Common myeloid progenitor, CD34-positive (primary cell): ENCODE measurements around the gene MAN2A1.
A peak's percentile ranks its signal among the peaks of the same experiment; 100 is the strongest.

ENCODE experiments used
- CTCF ChIA-PET: fragments of 350-600 bp; sonication (Branson Sonifier 250); formaldehyde crosslinking; loops from one replicate; lab custom pipeline; 2021; ENCODE audit warnings: antibody characterized with exemption; lab: Charles Lee
- POLR2A ChIA-PET: fragments of 350-600 bp; sonication (Branson Sonifier 250); formaldehyde crosslinking; loops from one replicate; lab custom pipeline; 2021; ENCODE audit warnings: antibody characterized with exemption; lab: Charles Lee
- DNase-seq, 3 donors: peaks; one replicate each; pipeline versions ENCODE4 v3.0.0 to v3.0.0-alpha.2; 2013
- H3K27ac ChIP-seq, 2 experiments: 1 replicate in 1 of 2; 2 replicates in 1 of 2; pipeline ENCODE4 v1.7.0; 2013; ENCODE audit warnings: inconsistent platforms in 2 of 2, low read length in 2 of 2, mild to moderate bottlenecking in 2 of 2, low read depth in 1 of 2, moderate library complexity in 1 of 2; ENCODE audit not compliant: severe bottlenecking in 2 of 2, insufficient read depth in 1 of 2, poor library complexity in 1 of 2
- H3K27me3 ChIP-seq, 5 experiments: replicated peaks in 2 of 5; 1 replicate in 3 of 5; 2 replicates in 2 of 5; pipeline versions ENCODE4 v1.6.1 to v1.7.0; 2013; ENCODE audit warnings: low read length in 4 of 5, mild to moderate bottlenecking in 2 of 5, moderate library complexity in 2 of 5, inconsistent platforms in 1 of 5; ENCODE audit not compliant: insufficient read depth in 5 of 5, control insufficient read depth in 4 of 5
- H3K36me3 ChIP-seq, 4 experiments: 1 replicate in 2 of 4; 2 replicates in 2 of 4; pipeline versions ENCODE4 v1.6.1 to v1.7.0; 2013; ENCODE audit warnings: low read length in 3 of 4, control low read depth in 1 of 4, mild to moderate bottlenecking in 1 of 4; ENCODE audit not compliant: control insufficient read depth in 4 of 4, insufficient read depth in 4 of 4
- H3K4me1 ChIP-seq, 4 experiments: 1 replicate in 3 of 4; 2 replicates in 1 of 4; pipeline versions ENCODE4 v1.6.1 to v1.7.1; 2013; ENCODE audit warnings: low read length in 3 of 4, mild to moderate bottlenecking in 3 of 4, control low read depth in 1 of 4, inconsistent platforms in 1 of 4, moderate library complexity in 1 of 4; ENCODE audit not compliant: control insufficient read depth in 4 of 4, insufficient read depth in 4 of 4; ENCODE audit errors: control extremely low read depth in 1 of 4
- H3K4me3 ChIP-seq, 7 experiments: 1 replicate in 4 of 7; 2 replicates in 3 of 7; pipeline versions ENCODE4 v1.5.1 to v1.7.0; 2013; ENCODE audit warnings: mild to moderate bottlenecking in 7 of 7, low read length in 6 of 7, moderate library complexity in 6 of 7, inconsistent platforms in 2 of 7, low read depth in 2 of 7, control low read depth in 1 of 7; ENCODE audit not compliant: insufficient read depth in 4 of 7, control insufficient read depth in 1 of 7; ENCODE audit errors: extremely low read depth in 1 of 7
- H3K9me3 ChIP-seq, 5 experiments: 1 replicate in 4 of 5; 2 replicates in 1 of 5; pipeline versions ENCODE4 v1.6.1 to v1.7.1; 2013; ENCODE audit warnings: low read length in 4 of 5, mild to moderate bottlenecking in 2 of 5, inconsistent platforms in 1 of 5, low read depth in 1 of 5, moderate library complexity in 1 of 5; ENCODE audit not compliant: control insufficient read depth in 4 of 5, insufficient read depth in 2 of 5; ENCODE audit errors: control extremely low read depth in 1 of 5
- WGBS: methylation state at CpG from one replicate; pipeline ENCODE4 v1.1.5; 2013; ENCODE audit not compliant: insufficient coverage; 5-methylcytosine and 5-hydroxymethylcytosine counted together

Gene MAN2A1

GRCh38 chr5:109876941-109877669 is 187.4 kb downstream of the MAN2A1 start:
- POLR2A ChIA-PET: no interaction called here
- H3K9me3 ChIP-seq: no peaks in the 10 kb centered on the region
- CTCF ChIA-PET: interaction anchor here (1.4 kb wide), 1 partner anchor 12 kb away, joined by 3 read pairs; no protein-coding TSS in a partner anchor
- H3K27ac ChIP-seq: no peak overlapping the region
- no peak for DNase-seq
- H3K36me3 ChIP-seq: no peaks in the 10 kb centered on the region
- peaks cover 0 to 7% (median 0%) of the 10 kb centered on the region in 4 experiments for H3K4me1 ChIP-seq
- peaks cover 0 to 2% (median 0%) of the 10 kb centered on the region in 5 experiments for H3K27me3 ChIP-seq
- 98% methylated on average over 9 of the region's 10 CpGs for WGBS
- no peak overlapping the region for H3K4me3 ChIP-seq

GRCh38 chr5:109877670-109878045 is 187.9 kb downstream of the MAN2A1 start:
- WGBS: 97% methylated on average over 4 of the region's 6 CpGs
- DNase-seq: no peak

GRCh38 chr5:109878887-109879286 is 189.2 kb downstream of the MAN2A1 start:
- 100% methylated on average over 2 of the region's 5 CpGs for WGBS
- POLR2A ChIA-PET: no interaction called here
- DNase-seq: no peak
- Histone ChIP-seq H3K4me1 (peaks cover 0 to 7% (median 0%) of the 10 kb centered on the region in 4 experiments), H3K27ac (no peak overlapping the region), H3K36me3 (no peaks in the 10 kb centered on the region), H3K27me3 (peaks cover 0 to 2% (median 0%) of the 10 kb centered on the region in 5 experiments), H3K9me3 (no peaks in the 10 kb centered on the region), H3K4me3 (no peak overlapping the region)
- CTCF ChIA-PET: no interaction called here

More at GRCh38 chr5:109877670-109878045, 187.9 kb downstream of the MAN2A1 start:
- no peak overlapping the region for H3K4me3 ChIP-seq
- POLR2A ChIA-PET: no interaction called here
- H3K9me3 ChIP-seq: no peaks in the 10 kb centered on the region
- no peak overlapping the region for H3K27ac ChIP-seq
- CTCF ChIA-PET: interaction anchor here (1.4 kb wide), 1 partner anchor 13 kb away, joined by 3 read pairs; no protein-coding TSS in a partner anchor
- H3K27me3 ChIP-seq: peaks cover 0 to 2% (median 0%) of the 10 kb centered on the region in 5 experiments
- no peaks in the 10 kb centered on the region for H3K36me3 ChIP-seq
- H3K4me1 ChIP-seq: peaks cover 0 to 7% (median 0%) of the 10 kb centered on the region in 4 experiments

GRCh38 chr5:109880907-109881685 is 191.4 kb downstream of the MAN2A1 start:
- Histone ChIP-seq H3K27me3 (no peaks in the 10 kb centered on the region), H3K27ac (no peak overlapping the region), H3K4me3 (no peak overlapping the region), H3K36me3 (no peaks in the 10 kb centered on the region), H3K9me3 (peaks cover 0 to 2% (median 0%) of the 10 kb centered on the region in 5 experiments), H3K4me1 (peaks cover 0 to 7% (median 0%) of the 10 kb centered on the region in 4 experiments)
- 95% methylated on average over 2 of the region's 6 CpGs for WGBS
- CTCF ChIA-PET: no interaction called here
- POLR2A ChIA-PET: no interaction called here
- DNase-seq: peak in 1 of 3 donors; percentile 9

GRCh38 chr5:109882546-109882945 is 192.8 kb downstream of the MAN2A1 start:
- Histone ChIP-seq H3K4me1 (no peaks in the 10 kb centered on the region), H3K27me3 (no peaks in the 10 kb centered on the region), H3K9me3 (peaks cover 0 to 2% (median 0%) of the 10 kb centered on the region in 5 experiments), H3K4me3 (no peak overlapping the region), H3K36me3 (no peaks in the 10 kb centered on the region), H3K27ac (no peak overlapping the region)
- ChIA-PET CTCF (interaction anchor here (1.1 kb wide), 1 partner anchor 463 kb away, joined by 3 read pairs; no protein-coding TSS in a partner anchor), POLR2A (no interaction called here)
- DNase-seq: no peak

- Histone ChIP-seq H3K4me1 (no peaks in the 10 kb centered on the region), H3K27ac (no peak overlapping the region), H3K36me3 (no peaks in the 10 kb centered on the region), H3K9me3 (peaks cover 0 to 2% (median 0%) of the 10 kb centered on the region in 5 experiments), H3K27me3 (no peaks in the 10 kb centered on the region), H3K4me3 (no peak overlapping the region)
- WGBS: 96% methylated on average over 19 of the region's 20 CpGs
- no peak for DNase-seq
- ChIA-PET POLR2A (interaction anchor here (0.5 kb wide), 1 partner anchor 316 kb away, joined by 3 read pairs; no protein-coding TSS in a partner anchor), CTCF (no interaction called here)
These were observed 194.9 kb downstream of the MAN2A1 start for GRCh38 chr5:109884676-109885075.

- WGBS: 96% methylated on average over 27 of the region's 28 CpGs
- Histone ChIP-seq H3K27me3 (no peaks in the 10 kb centered on the region), H3K9me3 (peaks cover 0 to 2% (median 0%) of the 10 kb centered on the region in 5 experiments), H3K4me1 (no peaks in the 10 kb centered on the region), H3K4me3 (no peak overlapping the region), H3K27ac (no peak overlapping the region), H3K36me3 (no peaks in the 10 kb centered on the region)
- CTCF ChIA-PET: no interaction called here
- POLR2A ChIA-PET: no interaction called here
- DNase-seq: no peak
These were observed 195.5 kb downstream of the MAN2A1 start for GRCh38 chr5:109885205-109885604.
